Skeletal muscle cell (primary cell): Measurements from ENCODE around the gene COQ8B.

Source experiments
- DNase-seq: peaks from one replicate; pipeline ENCODE4 v3.0.0-alpha.2; 2010; ENCODE audit warnings: low read depth
- H3K4me3 ChIP-seq: 2 replicates; pipeline ENCODE4 v1.5.1; 2011; ENCODE audit warnings: low read depth, mild to moderate bottlenecking, control low read depth, low read length, moderate library complexity

The COQ8B gene

GRCh38 chr19:40721140-40721486 lies 4.4 kb upstream of the COQ8B start:
- DNase-seq, result no peak
- H3K4me3 ChIP-seq, result peak overlapping the region; percentile 88

DNA sequence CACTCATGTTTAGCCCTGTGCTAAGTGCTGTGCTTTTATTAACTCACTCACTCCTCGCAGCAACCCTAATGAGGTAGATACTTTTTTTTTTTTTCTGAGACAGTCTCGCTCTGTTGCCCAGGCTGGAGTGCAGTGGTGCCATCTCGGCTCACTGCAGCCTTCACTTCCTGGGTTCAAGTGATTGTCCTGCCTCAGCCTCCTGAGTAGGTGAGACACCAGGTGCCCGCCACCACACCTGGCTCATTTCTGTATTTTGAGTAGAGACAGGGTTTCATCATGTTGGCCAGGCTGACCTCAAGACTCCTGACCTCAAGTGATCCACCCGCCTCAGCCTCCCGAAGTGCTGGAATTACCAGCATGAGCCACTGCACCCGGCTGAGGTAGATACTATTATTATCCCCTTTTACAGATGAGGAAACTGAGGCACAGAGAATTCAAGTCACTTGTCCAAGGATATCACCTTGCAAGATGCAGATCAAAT lies 2.8 kb upstream of the COQ8B start:
- DNase-seq, result no peak
- H3K4me3 ChIP-seq, result peak overlapping the region; percentile 88

- DNase-seq, result no peak
- peak overlapping the region; percentile 88 for H3K4me3 ChIP-seq
Measured at GRCh38 chr19:40718774-40719391, 2.2 kb upstream of the COQ8B start.

GRCh38 chr19:40717880-40718773 lies 1.4 kb upstream of the COQ8B start:
- DNase-seq, result no peak
- peak overlapping the region; percentile 88 for H3K4me3 ChIP-seq

- no peak for DNase-seq
- peak overlapping the region; percentile 88 for H3K4me3 ChIP-seq
Measured at GRCh38 chr19:40717325-40717879, 716 bp upstream of the COQ8B start.

DNA sequence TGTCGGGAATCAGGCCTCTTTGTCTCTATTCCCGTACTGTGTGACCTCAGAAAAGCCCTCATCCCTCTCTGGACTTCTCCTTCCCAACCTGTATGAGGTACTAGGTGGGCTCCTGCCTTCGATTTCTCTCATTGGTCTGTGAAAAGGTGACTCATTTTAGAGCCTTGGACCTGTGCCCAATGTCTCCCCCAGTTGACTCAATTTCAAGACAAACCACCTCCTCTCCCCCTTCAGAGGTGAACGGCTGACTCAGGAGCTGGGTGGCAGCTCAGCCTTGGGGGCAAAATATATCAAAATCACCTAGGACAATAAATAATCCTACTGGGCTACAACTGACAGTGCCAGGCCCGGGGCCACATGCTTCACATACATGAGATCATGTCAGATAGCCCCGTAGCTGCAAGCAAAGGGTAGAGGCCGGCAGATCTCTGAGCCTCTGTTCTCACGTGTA lies 630 bp downstream of the COQ8B start:
- DNase-seq, result no peak

GRCh38 chr19:40714441-40715299 lies 2.0 kb downstream of the COQ8B start:
- peak overlapping the region; percentile 56 for H3K4me3 ChIP-seq
- DNase-seq, result peak; percentile 78

More for the DNA sequence above, 630 bp downstream of the COQ8B start:
- peak overlapping the region; percentile 88 for H3K4me3 ChIP-seq

DNA sequence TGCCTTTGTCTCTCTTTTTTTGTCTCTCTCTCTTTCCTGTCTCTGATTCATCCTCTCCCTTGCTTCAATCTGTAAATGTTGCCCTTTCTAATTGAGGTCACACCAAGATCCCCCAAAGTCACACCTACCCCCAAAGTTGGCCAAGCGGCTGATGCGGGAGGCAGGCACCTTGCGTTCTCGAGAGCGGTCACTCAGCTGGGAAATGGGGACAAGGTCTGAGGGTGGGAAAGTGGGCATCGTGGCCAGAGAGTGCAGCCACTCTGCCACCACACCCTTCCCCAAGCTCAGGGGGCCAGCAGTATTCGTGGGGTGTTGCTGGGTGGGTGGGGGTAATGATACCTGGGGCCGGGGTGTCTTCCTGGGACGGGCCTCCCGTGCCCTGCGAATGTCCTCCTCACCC lies 2.7 kb downstream of the COQ8B start:
- peak overlapping the region; percentile 56 for H3K4me3 ChIP-seq
- no peak for DNase-seq

DNA sequence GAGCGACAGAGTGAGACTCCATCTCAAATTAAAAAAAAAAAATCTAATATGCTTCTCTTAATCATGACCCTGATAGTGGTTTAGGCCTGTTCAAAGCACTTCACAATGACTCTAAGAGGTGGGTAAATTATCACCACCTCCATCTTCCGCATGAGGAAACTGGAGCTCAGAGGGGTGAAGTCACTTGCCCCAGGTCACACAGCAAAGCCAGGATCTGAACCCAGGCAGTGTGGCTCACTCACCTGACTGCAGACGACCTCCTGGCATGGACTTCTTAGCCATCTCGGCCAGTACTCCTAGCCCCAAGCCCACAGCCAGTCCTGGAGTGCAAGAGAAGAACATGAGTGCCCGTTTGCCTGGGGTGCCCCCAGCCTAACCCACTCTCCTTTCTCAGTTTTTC lies 6.9 kb downstream of the COQ8B start:
- no peak overlapping the region for H3K4me3 ChIP-seq
- DNase-seq, result no peak

DNA sequence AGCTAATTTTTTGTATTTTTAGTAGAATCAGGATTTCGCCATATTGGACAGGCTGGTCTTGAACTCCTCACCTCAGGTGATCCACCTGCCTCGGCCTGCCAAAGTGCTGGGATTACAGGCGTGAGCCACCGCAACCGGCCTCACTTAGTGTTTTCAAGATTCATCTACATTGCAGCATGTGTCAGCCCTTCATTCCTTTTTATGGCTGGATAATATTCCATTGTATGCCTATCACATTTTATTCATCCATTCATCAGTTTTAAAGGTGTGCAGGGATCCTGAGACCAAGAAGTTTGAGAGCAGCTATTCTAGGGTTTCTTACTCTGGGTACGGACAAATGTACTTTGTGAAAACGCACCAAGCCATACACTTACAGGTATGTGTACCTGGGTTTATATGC lies 9.1 kb downstream of the COQ8B start:
- H3K4me3 ChIP-seq, result no peak overlapping the region
- no peak for DNase-seq

DNA sequence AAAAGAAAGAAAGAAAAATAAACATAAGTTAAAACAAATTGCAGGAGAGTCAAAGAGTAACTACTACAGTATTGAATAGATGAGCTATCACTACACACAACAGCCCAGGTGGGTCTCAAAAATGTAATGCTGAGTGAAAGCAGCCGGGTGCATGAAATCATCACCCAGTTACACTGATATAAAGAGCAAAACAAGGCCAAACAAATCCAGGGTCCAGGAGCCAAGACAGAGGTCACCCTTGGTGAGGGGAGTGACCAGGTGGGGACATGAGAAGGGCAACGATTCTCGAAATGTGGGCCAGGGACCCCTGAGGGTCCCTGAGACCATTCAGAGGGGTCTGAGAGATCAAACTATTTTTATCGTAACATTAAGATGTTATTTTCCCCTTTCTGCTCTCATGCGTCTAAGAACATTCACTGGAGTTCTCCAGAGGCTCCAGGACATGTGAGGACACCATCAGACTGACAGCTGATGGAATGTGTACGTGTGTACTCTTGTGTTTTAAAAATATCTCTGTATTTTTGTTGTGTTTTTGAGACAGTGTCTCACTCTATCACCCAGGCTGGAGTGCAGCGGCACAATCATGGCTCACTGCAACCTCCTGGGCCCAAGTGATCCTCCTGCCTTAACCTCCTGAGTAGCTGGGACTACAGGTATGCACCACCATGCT lies 10.6 kb downstream of the COQ8B start:
- no peak for DNase-seq
- no peak overlapping the region for H3K4me3 ChIP-seq

GRCh38 chr19:40705362-40705651 lies 11.4 kb downstream of the COQ8B start:
- H3K4me3 ChIP-seq, result no peak overlapping the region

DNA sequence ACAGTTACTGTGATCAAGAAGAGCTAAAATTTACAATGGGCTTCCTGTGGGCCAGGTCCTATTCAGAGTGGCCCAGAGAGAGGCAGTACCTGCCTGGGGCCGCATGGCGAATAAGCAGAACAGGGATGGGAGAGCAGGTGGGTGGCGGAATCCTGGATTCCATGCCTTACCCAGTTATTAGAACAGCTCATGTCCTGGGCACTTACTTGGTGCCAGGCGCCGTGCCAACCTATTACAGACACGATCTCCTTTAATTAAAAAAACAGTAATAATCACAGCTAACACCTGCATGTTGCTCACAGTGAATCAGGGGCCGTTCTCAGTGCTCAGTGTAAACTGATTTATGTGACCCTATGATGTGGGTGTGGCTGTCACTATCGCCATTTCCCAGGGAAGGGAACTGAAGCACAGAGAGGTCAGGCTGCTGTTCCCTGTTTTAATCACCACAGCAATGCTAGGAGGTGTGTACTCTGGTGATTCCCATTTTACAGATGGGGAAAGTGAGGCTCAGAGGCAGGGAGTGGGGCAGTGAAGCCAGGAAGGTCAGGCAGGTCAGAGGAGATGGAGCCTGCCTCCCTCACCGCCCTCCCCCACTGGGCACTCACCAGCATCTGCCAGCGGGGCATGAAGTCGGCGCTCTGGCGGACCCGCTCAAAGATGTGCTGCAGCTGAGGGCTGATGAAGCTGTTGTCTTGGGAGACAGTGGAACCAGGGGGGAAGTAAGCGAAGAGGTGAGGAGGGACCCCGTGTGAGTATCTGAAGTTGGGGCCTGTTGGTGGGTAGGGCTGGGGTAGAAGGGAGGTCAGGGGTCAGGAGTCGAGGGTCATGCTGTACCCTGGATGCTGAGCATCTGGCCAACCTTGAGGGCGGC lies 12.0 kb downstream of the COQ8B start:
- no peak overlapping the region for H3K4me3 ChIP-seq
- DNase-seq, result no peak

More at GRCh38 chr19:40705362-40705651, 11.4 kb downstream of the COQ8B start:
- peak; percentile 72 for DNase-seq

GRCh38 chr19:40703029-40703755 lies 13.5 kb downstream of the COQ8B start:
- no peak overlapping the region for H3K4me3 ChIP-seq
- no peak for DNase-seq

- H3K4me3 ChIP-seq, result no peak overlapping the region
- DNase-seq, result no peak
Measured at GRCh38 chr19:40702337-40703012, 14.2 kb downstream of the COQ8B start.

DNA sequence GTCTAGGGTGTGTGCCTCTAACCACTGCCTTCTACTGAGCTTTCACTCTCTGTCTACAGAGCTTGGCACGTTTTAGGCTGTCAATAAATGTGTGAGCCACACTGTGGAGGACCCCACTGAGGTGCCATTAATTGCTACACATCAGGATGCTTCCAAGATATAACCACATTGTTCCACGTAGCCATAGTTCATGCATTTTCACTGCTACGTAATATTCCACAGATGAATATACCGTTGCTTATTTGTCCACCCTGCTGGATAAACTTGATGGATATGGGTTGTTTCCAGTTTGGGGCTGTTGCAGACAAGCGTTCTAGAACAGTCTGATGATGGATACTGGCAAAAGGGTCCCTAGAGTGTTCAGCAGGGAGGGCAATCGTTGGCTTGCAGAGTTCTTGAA lies 14.9 kb downstream of the COQ8B start:
- no peak overlapping the region for H3K4me3 ChIP-seq

DNA sequence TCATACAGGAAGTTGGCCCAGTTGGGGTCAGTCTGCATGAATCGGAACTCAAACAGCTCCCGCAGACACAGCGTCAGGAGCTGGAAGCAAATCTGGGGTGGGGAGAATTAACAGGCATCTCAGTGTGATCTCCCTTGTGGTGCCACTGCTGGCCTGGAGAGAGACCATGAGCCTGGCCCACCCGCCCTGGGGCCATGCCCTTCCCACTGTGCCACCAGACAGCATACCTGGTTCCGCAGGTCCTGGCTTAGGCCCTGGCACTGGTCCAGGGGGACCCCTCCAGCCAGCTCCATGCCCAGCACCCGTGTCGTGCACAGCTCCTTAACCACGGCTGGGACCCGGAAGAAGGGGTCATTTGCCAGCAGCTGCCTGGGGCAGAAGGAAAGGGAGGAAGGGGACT lies 16.6 kb downstream of the COQ8B start:
- H3K4me3 ChIP-seq, result no peak overlapping the region
- DNase-seq, result no peak

More for the DNA sequence above, 14.9 kb downstream of the COQ8B start:
- DNase-seq, result no peak
